ENCODE measurements around the gene ACTL10. TPM values are rescaled to one million over a fixed set of nuclear protein-coding genes. Genes with fewer than 3 reads are reported as not detected.
A peak's percentile ranks its signal among the peaks of the same experiment; 100 is the strongest.

The ACTL10 gene
- 1.7 and 2.6 TPM in 2 replicates for total RNA-seq

- DNase-seq (ENCODE audit: low read depth), result peak; percentile 97
- TF ChIP-seq CTCF (IDR thresholded peaks at IDR 0.05; ENCODE audit: insufficient read depth, low read depth, low read length), result peak; percentile 33
- H3K4me3 ChIP-seq (ENCODE audit: low read depth, low read length), result peak within 1 kb of the TSS; percentile 50
These were observed at the start of gene ACTL10 for GRCh38 chr20:33666293-33667244. Gene ACTL10, plus strand, starts transcription at chr20:33666943. Its CDS starts 555 bp downstream, at chr20:33667498.

- no peak for DNase-seq (ENCODE audit: low read depth)
- no peak for TF ChIP-seq CTCF (IDR thresholded peaks at IDR 0.05; ENCODE audit: insufficient read depth, low read depth, low read length)
- H3K4me3 ChIP-seq (ENCODE audit: low read depth, low read length), result no peak overlapping the region
These were observed 44.9 kb upstream of the ACTL10 start for GRCh38 chr20:33621717-33622400.

GRCh38 chr20:33622705-33623365 is 43.9 kb upstream of the ACTL10 start:
- DNase-seq (ENCODE audit: low read depth), result no peak
- TF ChIP-seq CTCF (IDR thresholded peaks at IDR 0.05; ENCODE audit: insufficient read depth, low read depth, low read length), result no peak

GRCh38 chr20:33624399-33624798 is 42.3 kb upstream of the ACTL10 start:
- H3K4me3 ChIP-seq (ENCODE audit: low read depth, low read length), result no peak overlapping the region
- TF ChIP-seq CTCF (IDR thresholded peaks at IDR 0.05; ENCODE audit: insufficient read depth, low read depth, low read length), result no peak
- no peak for DNase-seq (ENCODE audit: low read depth)

More at GRCh38 chr20:33622705-33623365, 43.9 kb upstream of the ACTL10 start:
- no peak overlapping the region for H3K4me3 ChIP-seq (ENCODE audit: low read depth, low read length)

- TF ChIP-seq CTCF (IDR thresholded peaks at IDR 0.05; ENCODE audit: insufficient read depth, low read depth, low read length), result no peak
- H3K4me3 ChIP-seq (ENCODE audit: low read depth, low read length), result no peak overlapping the region
- no peak for DNase-seq (ENCODE audit: low read depth)
These were observed 40.6 kb upstream of the ACTL10 start for GRCh38 chr20:33626190-33626589.

GRCh38 chr20:33627577-33628216 is 39.0 kb upstream of the ACTL10 start:
- TF ChIP-seq CTCF (IDR thresholded peaks at IDR 0.05; ENCODE audit: insufficient read depth, low read depth, low read length), result no peak
- DNase-seq (ENCODE audit: low read depth), result no peak

More at GRCh38 chr20:33627577-33628216, 39.0 kb upstream of the ACTL10 start:
- no peak overlapping the region for H3K4me3 ChIP-seq (ENCODE audit: low read depth, low read length)
